Activated CD8-positive, alpha-beta memory T cell treated with anti-CD3 and anti-CD28 coated beads, Interleukin-2, amount 50 U/mL, for 4 hours (primary cell): ENCODE measurements around the gene FCGR2B.
A peak's percentile ranks its signal among the peaks of the same experiment; 100 is the strongest.
"Not testable (repeated sequence)": the region's sequence is repeated elsewhere in the genome, so short reads cannot be mapped to it uniquely, and the experiment has no call there.

Experiments used
- DNase-seq: peaks from one replicate; pipeline ENCODE4 v3.0.0-alpha.2; 2020

The FCGR2B gene

DNA sequence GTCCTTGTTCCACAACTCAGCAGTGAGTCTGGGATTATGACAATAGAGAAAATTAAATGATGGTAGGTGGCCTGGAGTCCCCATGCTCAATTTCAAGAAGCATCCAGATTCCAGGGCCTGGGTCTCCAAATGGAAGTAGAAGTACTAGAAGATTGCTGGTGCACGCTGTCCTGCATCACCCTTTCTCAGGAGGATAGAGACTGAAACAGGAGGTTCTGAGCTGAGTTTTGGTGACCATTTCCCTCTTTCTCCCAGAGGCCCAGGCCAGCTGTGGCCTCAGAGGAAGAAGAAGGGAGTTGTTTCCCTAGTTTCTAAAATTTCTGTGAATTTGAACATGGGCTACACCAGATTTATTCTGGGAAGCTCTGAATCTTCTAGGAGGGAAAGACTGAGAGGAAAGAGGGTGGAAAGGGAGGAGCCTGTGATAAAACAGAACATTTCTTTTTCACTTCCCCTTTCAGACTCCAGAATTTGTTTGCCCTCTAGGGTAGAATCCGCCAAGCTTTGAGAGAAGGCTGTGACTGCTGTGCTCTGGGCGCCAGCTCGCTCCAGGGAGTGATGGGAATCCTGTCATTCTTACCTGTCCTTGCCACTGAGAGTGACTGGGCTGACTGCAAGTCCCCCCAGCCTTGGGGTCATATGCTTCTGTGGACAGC lies at the start of gene FCGR2B:
TSS of gene FCGR2B (plus strand) at position 460 of the 656 bp plus-strand sequence. CDS start at position 559, 99 bp downstream.
- DNase-seq = not testable (repeated sequence)

DNA sequence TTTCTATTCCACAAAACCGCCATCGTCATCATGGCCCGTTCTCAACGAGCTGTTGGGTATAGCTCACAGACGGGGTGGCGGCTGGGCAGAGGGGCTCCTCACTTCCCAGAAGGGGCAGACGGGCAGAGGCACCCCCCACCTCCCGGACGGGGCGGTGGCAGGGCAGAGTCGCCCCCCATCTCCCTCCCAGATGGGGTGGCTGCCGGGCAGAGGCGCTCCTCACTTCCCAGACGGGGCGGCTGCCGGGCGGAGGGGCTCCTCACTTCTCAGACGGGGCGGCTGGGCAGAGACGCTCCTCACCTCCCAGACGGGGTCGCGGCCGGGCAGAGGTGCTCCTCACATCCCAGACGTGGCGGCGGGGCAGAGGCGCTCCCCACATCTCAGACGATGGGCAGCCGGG lies 46.5 kb upstream of the FCGR2B start:
- not testable (repeated sequence) for DNase-seq

DNA sequence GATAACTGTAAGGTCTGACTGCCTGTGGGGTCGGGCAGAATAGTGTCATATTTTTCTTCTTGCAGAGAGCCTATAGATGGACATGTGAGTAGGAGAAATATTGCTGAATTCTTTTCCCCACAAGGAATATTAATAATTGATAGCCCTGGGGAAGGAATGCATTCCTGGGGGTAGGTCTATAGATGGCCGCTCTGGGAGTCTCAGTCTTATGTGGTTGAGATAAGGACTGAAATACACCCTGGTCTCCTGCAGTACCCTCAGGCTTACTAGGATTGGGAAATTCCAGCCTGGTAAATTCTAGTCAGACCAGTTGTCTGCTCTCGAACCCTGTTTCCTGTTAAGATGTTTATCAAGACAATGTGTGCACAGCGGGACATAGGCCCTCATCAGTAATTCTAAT lies 44.4 kb upstream of the FCGR2B start:
- DNase-seq = not testable (repeated sequence)

DNA sequence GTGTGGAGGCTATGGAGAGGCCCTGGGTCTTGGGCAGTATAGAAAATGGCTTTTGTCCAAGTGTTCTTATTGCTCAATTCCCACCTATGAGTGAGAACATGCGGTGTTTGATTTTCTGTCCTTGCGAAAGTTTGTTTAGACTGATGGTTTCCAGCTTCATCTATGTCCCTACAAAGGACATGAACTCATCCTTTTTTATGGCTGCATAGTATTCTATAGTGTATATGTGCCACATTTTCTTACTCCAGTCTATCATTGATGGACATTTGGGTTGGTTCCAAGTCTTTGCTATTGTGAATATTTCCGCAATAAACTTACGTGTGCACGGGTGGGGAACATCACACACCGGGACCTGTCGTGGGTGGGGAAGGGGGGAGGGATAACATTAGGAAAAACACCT lies 42.5 kb upstream of the FCGR2B start:
- not testable (repeated sequence) for DNase-seq

DNA sequence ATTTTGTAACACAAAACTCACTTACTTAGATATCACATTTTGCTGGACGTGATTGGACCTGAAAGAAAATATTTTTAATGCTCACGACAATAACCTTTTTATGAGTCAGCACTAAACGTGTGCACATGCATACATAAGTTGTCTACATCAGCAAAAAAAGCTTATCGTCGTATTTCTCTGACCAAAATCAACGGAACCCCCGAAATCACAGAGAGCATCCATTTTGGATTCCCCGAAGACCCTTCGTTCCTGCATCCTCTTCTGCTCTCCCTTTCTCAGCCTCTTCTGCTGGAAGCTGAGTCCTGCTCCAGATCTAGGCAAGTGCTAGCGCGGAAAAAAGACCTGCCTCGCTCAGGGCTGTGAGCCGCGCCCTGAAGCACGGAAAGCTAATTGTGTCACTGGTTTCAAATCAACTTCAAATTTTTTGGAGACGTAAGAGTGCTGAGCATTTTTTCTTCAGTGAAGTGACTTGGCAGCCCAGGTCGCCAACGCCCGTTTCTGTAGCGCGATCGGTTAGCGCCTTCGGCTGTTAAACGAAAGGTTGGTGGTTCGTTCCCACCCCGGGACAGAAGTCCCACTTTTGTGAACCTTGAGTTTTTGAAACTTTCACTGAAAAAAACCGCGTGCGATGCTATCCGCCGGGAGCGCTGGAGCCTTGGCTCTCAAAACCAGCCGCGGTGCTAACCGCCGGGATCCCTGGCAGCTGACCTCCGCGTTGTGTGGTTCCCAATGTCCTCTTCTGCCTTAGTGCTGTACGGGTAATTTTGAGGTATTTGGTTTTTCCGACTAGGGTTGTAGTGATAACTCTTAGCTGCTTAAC lies 41.6 kb upstream of the FCGR2B start:
- peak; percentile 70 for DNase-seq

DNA sequence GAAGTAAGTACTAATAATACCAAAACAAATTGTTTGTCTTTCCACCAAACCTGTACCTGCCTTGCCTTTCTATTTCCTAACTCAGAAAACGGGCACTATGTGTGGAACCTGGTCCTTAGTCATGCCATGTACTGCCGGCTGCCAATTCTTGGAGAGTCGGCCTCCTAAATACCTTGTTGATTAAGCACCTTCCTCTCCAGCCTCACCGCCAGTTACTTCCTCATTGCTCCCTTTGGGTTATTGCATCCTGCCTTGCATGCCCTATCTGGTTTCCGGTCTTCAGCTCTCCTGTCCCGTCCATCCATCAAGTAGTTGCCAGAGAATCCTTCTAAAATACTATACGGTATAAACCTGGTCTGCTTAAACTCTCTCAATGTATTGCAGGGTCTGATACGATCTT lies 40.9 kb upstream of the FCGR2B start:
- DNase-seq = not testable (repeated sequence)

DNA sequence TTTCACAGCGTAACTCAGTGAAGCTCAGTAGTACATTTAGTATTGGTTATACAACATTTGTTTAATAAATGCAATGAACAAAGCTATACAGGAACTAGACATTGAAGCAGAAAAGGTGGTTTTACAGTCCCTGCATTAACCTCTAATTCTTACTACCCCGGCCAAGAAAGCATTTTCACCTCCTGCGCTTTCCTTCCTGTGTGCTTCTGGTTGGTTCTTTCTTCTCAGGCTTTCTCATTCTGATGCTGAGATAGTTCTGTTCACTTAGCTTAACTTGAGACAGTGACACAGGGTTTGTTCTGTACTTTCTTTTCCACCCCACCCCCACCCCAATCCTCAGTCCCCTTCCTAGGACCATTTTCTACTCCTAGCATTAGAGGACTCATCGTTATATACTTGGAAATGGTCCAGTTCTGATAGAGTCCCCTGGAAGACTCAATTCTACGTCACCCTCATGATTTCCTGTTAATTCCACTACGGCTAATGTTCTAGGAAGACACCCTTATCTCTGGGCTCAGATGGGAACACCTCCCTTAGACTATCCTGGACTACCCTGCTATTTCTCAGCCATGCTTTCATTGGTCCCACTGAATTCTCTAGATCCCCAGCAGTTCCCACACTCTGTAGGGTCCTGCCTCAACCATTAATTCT lies 39.4 kb upstream of the FCGR2B start:
- not testable (repeated sequence) for DNase-seq

DNA sequence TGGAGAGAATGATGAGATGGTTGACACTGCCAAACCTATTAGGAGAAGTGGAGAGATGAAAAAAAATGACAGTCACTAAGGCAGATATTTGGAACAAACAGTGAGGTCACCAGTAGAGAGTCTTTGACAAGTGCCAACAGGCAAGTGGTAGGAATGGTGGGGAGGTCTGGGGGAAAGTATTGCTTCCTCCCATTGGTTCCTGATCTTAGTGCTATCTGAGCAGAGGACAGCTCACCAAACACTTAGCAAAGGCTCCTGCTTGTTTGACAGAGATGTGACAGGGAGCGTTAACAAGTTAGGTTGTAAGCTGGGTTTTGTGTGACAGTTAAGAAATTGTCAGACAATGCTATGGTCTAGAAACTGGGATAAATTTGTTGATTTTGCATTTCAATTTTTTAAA lies 38.3 kb upstream of the FCGR2B start:
- not testable (repeated sequence) for DNase-seq

DNA sequence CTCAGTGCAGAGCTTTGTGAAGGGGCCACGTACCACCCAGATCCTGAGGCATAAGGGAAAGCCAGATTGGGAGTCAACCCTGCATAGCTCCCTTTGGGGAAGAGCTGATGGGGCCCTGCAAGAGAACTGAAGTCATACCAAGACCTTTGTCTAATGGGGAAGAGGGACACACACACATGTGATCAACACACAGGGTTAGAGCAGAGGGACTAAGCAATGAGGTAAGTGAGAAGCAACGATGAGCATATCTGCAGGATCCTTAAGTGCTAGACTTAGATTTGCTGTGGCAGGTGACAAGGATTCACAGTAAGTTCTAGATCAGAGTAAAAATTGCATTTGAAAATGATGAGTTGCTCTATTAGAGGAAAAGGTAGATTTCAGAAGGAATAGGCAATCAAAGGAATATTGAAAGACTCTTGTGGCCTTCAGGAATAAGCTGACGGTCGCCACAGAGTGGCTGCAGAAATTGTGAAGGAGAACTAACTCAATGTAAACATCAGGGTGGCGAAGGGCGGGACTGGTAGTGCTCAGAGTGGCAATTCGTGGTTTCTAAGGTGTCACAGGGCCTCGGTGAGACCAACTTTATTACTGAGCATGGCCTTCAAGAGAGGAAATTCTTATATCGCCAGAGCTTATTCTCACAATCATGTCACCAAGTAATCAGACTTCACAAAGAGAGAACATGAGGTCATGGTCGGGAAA lies 36.3 kb upstream of the FCGR2B start:
- not testable (repeated sequence) for DNase-seq

DNA sequence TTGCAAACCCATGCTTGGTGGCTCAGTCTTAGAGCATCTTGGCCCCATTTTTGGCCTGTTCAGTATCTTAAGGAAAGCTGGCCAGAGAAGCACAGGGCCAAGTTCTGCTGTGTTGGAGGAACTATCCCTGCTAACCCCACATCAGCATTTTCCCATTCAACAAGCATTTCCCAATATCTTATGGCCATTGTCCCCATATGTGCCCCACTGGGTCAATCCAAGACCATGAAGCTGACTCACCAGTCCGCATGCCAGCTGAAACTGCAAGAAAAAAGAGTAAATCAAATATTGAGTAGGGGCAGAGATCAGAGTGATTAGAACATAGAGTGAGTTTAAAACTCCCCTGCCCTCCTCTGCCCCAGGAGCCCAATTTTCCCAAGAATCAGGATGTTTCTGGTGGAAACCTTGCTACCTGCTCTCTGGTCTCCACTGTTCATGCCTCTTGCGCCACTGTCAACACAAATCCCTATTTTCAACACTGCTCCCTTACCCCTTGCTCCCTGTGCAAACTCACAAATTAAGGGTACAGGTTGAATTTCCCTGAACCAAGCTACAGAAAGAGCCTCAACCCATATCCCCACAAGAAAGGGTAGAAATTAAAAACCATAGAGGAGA lies 32.7 kb upstream of the FCGR2B start:
- DNase-seq = not testable (repeated sequence)

DNA sequence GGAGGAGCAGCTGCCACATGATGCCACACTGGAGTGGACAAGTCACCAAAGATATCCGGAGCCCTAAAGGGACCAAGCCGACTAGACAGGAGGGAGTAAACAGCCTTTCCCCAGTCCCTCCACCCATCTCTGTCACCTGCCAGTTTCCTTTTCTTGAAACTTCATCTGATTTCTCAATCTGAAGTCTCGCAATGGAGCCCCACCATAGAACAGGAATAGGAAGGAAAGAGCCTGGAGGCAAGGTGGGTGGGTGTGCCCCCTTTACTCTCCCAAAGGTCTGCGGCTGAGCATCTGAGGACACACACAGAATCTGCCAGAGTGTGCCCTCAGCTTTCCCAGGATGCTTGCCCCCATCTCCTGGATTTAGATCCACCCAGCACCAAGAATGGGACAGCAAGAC lies 31.9 kb upstream of the FCGR2B start, which contains the start of gene FCGR3B:
TSS of gene FCGR3B (minus strand) at position 101 of the 400 bp plus-strand sequence. CDS start at position 19, 82 bp downstream.
- no peak for DNase-seq

DNA sequence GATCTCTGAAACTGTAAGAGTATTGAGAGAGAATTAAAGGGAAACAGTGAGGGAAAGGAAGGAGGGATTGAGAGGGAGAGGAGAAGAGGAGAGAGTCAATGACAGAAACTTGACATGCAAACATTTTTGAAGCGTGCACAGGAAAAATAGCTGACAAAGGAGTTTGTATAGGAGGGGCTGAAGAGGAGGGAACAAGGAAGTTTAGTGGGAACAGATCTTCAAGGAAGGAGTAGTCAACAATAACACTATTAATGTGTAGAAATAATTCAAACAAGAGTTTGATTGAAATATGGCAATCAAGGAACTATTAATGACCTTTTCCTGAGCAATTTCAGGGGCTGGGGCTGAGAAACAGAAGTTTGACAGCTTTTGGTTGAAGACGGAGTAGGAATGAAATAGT lies 27.9 kb upstream of the FCGR2B start:
- DNase-seq = not testable (repeated sequence)

DNA sequence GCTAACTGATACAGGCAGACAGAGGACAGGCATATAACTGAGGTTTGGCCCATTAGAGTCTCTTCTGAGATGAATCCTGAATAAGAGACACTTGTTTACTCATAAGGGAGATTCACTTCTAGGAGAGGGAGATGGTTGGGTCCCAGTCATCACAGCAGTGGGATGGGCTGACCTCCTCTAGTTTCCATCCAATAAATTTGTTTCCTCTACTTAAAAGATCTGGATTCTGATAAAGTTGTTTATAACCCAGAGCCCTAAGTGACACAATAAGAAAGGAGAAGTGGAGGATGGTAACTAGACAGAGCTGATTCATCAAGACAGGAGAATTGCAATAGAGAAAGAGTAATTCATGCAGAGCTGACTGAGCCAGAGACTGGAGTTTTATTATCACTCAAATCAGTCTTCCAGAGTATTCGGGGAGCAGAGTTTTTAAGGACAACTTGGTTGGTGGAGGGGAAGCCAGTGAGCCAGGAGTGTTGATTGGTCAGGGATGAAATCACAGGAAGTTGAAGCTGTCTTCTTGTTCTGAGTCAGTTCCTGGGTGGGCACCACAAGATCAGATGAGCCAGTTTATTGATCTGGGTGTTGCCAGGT lies 26.7 kb upstream of the FCGR2B start:
- not testable (repeated sequence) for DNase-seq

DNA sequence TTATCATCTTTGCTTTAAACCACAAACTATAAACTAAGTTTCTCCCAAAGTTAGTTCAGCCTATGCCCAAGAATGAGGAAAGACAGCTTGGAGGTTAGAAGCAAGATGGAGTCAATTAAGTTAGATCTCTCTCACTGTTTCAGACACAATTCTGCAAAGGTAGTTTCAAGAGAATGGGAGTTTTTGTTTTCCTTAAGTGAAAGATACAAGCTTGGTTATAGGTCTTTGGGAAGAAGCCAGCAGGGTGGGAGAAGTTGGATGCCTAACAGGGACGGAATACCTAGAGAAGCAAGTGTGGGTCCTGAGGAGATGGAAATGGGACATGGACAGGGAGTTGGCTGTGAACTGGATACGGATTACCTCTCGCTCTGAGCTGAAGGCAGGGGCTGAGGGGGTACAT lies 26.0 kb upstream of the FCGR2B start:
- not testable (repeated sequence) for DNase-seq

DNA sequence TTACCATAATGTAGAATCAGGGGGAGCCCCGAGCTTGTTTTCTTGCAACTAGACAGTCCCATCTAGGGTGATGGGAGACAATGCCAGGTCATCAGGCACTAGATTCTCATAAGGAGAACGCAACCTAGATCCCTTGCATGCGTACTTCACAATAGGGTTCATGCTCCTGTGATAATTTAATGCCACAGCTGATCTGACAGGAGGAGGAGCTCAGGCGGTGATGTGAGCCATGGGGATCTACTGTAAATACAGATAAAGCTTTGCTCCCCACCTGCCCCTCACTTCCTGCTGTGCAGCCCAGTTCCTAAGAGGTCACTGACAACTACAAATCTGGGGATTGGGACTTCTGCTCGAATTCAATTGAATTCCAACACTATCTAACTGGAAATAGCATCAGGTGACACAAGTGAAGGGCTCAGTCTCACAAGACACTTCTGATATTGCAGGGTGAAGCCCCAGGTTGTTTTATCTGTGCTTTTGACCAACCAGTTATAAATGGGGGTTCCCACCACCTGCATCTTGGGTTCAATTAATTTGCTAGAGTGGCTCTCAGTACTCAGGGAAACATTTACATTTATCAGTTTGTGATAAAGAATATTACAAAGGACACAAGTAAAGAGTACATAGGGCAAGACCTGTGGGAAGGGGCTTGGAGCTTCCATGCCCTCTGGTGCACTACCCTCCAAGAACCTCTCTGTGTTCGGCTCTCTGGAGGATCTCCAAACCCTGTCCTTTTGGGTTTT lies 24.5 kb upstream of the FCGR2B start:
- not testable (repeated sequence) for DNase-seq

DNA sequence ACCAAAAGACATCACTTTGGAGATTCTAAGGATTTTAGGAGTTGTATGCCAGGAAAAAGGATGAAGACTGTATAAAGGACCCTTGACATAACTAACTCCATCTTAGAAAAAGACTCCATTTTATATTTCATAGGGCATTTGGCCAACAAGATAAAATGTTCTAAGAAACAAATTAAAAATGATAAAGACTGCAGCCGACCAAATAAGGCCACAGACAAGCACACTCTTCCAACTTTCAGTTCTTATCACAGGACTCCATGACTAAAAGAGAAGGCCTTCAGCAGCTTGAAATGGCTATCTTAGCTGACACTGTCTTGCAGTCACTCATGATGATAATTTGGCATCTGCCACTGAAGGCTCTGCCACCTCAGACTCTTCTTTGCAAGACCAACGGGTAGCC lies 23.7 kb upstream of the FCGR2B start:
- DNase-seq = not testable (repeated sequence)

DNA sequence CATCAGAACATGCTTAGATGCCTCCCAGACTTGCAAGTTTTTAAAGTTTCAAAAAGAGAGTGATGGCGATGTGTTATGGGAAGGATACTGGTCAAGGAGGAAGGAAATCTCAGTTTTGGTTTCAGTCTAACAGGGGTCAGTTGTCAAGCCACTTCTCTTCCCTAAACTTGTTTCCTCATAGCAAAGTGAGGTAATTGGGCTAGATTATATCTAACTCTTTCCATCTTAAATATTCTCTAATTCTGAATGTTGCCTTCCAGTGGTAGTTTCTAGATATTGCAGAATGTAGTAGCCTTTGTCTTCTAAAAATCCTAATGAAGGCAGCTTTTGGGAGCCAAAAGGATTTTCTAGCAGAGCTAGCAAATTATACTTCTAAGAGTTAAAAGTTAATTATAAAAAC lies 20.2 kb upstream of the FCGR2B start:
- DNase-seq = not testable (repeated sequence)

DNA sequence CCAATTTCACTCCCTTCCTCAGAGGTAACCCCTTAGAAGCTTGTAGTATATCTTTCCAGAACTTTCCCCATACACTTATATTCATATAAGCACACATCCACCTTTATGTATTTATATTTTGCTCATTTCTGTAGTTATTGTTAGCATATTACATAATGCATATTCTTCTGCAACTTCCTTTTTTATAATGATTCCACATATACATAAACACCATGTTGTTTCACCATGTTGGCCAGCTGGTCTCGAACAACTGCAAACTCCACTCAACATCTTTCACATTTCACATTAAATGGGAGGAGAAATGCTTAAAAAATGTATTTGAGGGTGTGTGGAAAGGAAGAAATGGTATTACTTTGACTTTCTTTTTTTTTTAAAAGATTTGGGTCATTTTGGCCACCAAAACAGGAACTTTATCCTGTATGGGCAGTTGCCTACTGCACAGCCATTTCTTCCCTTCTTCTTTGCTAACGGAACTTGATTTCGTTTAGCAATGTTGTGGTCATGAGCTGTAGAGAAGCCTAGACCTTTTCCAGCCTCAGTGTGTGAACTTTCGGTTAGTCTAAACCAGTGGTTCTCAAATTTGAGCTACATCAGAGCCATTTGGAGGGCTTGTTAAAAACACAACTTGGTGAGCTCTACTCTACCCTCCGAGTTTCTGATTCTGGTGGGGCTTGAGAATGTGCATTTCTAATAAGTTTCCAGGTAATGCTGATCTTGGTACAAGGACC lies 19.3 kb upstream of the FCGR2B start:
- not testable (repeated sequence) for DNase-seq

DNA sequence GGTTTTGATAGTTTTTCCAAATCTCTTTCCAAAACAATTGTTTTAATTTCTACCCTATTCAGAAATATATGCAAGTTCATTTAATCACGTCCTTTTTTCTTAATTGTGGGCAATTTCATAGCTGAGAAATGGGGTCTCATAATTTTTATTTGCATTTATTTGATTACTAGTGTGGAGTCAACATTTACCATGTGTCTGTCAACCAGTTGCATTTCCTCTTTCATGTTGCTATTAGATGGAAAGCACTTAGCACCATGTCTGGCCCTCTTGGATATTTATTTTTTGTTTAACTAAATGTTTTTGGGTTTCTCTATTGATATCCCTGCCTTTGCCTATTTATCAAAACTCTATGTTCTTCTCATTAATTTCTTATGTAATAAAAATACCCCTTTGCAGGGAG lies 18.1 kb upstream of the FCGR2B start:
- DNase-seq = not testable (repeated sequence)
